ENCODE data around the gene TMEM120B.

DNA sequence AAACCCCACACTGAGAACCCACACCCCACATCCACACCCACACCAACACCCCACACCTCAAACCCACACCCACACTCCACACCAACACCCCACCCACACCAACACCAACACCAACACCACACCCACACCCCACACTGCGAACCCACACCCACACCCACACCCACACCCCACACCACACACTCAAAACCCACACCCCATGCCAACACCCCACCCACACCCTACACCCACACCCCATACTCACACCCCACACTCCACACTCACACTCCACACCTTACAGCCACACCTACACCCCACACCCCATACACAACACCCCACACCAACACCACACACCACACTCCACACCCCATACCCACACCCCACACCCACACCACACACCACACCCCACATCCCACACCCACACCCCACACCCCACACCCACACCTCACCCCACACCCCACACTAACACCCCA lies 38.0 kb downstream of the TMEM120B start:
- TF ChIP-seq, protein P1, sequence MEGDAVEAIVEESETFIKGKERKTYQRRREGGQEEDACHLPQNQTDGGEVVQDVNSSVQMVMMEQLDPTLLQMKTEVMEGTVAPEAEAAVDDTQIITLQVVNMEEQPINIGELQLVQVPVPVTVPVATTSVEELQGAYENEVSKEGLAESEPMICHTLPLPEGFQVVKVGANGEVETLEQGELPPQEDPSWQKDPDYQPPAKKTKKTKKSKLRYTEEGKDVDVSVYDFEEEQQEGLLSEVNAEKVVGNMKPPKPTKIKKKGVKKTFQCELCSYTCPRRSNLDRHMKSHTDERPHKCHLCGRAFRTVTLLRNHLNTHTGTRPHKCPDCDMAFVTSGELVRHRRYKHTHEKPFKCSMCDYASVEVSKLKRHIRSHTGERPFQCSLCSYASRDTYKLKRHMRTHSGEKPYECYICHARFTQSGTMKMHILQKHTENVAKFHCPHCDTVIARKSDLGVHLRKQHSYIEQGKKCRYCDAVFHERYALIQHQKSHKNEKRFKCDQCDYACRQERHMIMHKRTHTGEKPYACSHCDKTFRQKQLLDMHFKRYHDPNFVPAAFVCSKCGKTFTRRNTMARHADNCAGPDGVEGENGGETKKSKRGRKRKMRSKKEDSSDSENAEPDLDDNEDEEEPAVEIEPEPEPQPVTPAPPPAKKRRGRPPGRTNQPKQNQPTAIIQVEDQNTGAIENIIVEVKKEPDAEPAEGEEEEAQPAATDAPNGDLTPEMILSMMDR (IDR thresholded peaks at IDR 0.05): no peak
- TF ChIP-seq POLR2AphosphoS5 (IDR thresholded peaks at IDR 0.05): no peak
- no peak for TF ChIP-seq POLR2A (IDR thresholded peaks at IDR 0.05)

Measured in breast epithelium (tissue), 3 donors.